Measurements from ENCODE around the gene RPS6KB2. TPM values are rescaled to one million over a fixed set of nuclear protein-coding genes. Genes with fewer than 3 reads are reported as not detected.

RPS6KB2 gene
- 33.2 and 35.3 TPM in 2 replicates for total RNA-seq

DNA sequence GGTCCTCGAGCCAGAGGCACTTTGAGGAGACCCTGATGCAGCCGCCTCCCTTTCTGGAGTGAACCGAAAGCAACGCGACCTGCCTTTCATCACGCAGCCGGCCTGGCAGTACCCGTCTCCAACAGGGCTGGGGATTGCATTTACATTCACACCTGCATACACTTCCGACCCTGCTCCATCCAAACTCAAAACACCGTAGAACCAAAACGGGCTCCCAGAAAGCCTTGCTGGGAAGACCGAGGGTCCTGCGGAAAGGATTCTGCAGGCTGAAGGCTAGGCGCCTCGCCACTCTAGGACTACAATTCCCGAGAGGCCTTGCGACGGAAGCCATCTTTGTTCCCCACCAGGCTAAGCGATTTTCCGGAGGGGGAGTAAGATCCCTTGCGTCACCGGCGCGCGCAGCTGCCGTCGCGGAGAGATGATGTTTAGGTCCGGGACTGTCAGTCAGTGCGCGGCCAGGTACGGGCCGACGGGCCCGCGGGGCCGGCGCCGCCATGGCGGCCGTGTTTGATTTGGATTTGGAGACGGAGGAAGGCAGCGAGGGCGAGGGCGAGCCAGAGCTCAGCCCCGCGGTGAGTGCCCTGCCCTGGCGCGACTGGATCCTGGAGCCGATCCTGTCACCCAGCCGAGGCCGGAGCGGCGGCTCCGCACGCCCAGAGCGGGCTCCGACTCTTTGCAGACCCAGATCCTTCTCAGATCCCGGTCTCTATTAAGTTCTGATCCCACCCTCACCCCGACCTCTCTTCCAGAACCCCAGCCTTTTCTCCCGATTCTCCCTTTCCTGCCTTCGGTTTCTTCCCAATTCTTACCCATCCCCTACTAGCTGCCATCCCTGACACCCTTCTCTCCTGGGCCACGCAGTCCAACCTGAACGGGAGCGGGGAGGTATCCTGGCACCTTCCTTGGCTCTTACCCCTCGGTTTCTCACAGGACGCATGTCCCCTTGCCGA lies at the start of gene RPS6KB2:
TSS of gene RPS6KB2 (plus strand) at position 443 of the 950 bp plus-strand sequence. CDS start at position 495, 52 bp downstream.

DNA sequence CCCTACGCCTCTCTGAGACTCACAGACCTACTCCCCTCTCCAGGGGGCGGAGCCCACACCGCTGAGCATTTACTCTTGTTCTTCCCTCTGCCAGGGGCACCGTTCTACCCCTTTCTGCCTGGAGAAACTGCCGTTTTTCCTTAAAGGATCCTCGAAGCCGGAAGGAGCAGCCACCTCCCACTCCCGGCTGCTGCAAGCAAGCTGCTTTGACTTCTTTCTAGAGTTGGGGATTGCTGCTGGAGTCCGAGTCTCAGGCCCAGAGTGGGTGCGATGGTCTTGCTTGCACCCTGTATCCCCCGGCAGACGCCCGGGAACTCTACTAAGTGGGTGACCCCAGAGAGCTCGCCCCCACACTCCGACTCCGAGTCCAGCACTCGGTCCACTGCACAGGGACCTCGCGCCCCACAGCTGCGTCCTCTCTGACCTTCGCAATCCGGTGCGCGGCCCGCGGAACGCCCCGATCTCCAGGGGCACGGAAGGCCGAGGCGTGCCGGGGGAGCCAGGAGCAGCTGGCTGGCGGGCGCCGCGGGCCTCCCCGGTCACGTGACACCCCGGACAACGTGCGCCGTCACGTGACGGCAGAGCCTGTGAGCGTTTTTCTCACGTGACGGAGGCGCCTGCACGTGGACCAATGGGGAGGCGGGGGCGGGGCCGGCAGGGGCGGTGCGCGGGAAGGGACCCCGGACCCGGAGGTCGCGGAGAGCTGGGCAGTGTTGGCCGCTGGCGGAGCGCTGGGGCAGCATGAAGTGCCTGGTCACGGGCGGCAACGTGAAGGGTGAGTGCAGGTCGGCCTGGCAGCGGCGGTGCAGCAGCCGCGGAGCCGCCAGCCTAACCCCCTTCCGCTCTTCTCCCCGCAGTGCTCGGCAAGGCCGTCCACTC lies 36.8 kb upstream of the RPS6KB2 start, which contains the start of gene RAD9A:
TSS of gene RAD9A (plus strand) at position 683 of the 879 bp plus-strand sequence. CDS start at position 742, 59 bp downstream.

DNA sequence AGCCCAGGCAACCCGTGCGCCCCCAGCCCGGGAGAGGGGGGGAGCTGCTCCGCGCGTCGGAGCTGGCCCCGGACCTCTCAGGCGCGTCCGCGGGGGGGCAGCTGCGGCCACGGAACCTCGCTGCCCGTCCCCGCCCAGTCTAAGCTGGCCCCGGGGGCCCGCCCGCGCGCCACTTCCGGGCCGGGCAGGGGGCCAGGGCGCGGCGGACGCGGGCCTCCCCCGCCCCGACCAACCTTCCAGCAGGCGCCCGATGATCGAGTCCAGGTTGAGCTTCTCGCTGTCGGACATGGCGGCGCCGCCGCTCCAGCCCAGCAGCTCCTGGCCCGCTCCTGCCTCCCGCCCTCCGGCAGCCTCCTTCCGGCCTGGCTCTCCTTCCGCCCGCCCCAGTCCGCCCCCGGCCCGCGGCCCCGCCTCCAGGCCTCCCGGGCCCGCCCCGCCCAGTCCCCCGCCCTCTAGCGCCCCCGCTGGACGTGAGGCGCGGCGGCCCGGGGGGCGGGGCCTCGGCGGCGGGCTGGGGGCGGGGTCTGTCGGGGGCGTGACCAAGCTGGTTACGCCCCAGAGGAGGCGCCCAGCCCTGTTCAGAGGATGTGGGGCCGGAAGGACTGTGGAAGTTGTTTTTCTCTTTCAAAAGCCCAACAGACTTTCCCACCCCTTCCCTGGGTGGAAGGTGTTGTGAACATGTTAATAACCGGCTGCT lies 26.7 kb upstream of the RPS6KB2 start, which contains the start of gene PPP1CA:
TSS of gene PPP1CA (minus strand) at position 364 of the 697 bp plus-strand sequence. CDS start at position 288, 76 bp downstream.

DNA sequence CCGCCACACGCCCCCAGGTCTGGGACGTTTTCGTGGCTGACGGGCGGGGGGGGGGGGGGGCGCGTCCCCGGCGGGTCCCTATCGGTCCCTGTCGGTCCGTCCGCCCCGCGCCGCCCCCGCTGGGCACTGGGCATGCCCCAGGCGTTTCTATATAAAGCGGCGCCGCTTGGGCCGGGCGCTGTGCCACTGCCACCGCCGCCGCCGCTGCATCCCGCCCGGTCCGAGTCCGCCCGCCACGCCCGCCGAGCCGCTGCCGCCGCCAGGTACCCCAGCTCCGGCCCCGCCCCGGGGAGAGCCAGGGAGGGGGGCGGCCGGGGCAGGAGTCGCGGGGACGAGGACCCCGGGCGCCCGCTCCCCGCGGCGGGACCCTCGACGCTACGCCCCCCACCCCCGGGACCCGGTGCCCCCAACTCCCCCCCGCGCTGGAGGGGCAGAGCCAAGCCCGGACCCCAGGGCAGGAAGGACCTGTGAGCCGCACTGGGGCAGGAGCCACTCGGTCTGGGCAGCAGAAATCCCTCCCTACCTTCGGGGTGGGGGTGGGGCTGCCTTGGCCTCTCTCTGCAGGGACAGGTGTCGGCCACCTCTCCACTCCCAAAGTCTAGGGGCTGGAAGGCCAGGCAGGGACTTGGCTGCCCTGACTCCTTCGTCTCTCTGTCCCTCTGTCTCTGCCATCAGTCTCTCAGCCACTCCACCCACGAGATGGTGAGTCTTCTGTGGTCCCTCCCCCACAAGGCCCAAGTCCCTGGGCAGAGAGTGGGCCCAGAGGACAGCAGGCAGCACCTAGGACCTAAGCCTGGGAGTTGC lies 12.6 kb upstream of the RPS6KB2 start, which contains the start of gene CARNS1:
TSS of gene CARNS1 (plus strand) at position 178 of the 804 bp plus-strand sequence. CDS start at position 700, 522 bp downstream.

DNA sequence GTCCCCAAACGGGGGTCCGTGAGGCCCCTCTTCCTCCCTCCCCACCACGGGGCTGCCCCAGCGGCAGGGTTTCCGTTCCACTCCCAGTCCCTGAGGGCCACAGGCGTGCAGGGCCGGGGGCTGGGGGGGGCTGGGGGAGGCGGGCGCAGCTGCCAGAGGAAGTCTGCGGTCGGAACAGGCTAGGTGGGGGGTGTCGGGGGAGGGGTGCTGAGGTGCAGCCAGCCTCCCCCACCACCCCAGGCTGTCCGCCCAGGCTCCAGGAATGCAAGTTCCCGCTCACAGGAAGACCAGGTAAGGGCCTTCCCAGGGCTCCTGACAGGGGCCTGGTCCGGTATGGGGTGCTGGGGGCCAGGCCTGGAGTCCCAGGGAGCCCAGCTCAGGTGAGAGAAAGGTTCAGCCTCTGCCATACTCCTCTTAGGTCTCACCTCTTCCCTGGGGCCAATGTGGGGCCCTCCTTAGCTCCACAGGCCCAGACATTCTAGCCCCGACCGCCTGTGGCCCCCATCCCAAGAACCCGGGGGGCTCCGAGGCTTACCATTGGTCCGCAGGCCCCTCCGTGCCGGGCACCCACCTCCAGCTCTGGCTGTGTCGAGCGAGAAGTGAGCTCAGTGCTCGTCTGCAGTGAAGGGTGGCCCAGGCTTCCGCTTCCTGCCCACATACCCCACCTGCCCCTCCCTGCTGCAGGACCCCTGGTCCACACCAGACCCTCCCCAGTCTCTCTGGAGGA lies 9.0 kb downstream of the RPS6KB2 start, which contains the start of gene PTPRCAP:
TSS of gene PTPRCAP (minus strand) at position 601 of the 727 bp plus-strand sequence. CDS start at position 538, 63 bp downstream.

DNA sequence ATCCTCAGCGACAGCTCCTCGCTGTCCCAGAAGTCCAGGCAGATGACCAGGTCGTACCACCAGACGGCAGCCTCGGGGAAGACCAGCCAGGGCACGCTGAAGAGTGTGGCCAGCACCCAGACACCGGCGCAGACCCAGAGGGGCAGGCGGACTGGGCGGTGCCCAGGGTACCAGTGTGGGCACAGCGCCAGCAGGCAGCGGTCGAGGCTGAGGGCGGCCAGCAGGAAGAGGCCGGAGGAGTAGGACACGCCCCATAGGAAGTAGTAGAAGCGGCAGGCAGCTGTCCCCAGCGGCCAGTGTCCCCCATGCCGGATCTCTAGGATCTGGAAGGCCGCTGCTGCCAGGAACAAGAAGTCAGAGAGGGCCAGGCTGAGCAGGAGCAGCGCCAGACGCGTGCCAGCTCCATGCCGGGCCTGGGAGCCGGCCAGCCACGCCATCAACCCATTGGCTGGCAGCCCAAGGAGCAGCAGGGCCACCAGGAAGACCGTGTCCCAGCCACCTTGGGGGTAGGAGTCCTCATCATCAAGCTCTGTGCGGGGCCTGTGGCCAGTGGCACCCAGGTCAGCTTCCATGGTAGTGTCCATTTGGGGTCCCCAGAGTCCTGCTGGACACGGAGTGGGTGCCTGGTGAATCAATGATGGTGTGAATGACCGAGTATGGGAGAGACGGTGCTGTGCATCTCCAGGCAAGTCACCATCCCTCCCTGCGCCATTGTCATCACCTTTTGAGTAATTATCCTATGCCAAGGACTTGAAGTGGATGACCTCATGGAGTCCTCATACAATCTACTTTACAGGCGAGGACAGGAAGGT lies 24.1 kb downstream of the RPS6KB2 start, which contains the start of gene GPR152:
TSS of gene GPR152 (minus strand) at position 589 of the 812 bp plus-strand sequence. CDS start at position 584, 5 bp downstream.

DNA sequence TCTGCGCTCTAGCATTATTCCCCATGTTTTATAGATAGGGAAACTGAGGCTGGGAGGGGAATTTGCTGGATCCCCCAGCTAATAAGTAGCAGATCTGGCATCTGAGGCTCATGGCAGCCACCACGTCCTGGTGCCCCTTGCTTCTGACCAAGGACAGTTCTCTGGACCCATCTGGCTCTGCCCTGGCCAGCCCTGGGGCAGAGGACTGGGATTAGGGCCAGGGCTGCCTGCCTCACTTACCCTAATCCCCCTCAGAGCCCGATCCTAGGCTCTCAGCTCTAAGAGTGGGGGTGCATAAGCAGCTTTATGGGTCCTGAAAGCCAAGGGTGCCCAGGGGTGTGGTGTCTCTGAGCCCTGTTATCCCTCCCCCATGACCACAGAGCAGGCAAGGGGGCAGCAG lies 26.8 kb downstream of the RPS6KB2 start, which contains the start of gene CABP4:
TSS of gene CABP4 (plus strand) at position 301 of the 400 bp plus-strand sequence. CDS start at position 371, 70 bp downstream.

DNA sequence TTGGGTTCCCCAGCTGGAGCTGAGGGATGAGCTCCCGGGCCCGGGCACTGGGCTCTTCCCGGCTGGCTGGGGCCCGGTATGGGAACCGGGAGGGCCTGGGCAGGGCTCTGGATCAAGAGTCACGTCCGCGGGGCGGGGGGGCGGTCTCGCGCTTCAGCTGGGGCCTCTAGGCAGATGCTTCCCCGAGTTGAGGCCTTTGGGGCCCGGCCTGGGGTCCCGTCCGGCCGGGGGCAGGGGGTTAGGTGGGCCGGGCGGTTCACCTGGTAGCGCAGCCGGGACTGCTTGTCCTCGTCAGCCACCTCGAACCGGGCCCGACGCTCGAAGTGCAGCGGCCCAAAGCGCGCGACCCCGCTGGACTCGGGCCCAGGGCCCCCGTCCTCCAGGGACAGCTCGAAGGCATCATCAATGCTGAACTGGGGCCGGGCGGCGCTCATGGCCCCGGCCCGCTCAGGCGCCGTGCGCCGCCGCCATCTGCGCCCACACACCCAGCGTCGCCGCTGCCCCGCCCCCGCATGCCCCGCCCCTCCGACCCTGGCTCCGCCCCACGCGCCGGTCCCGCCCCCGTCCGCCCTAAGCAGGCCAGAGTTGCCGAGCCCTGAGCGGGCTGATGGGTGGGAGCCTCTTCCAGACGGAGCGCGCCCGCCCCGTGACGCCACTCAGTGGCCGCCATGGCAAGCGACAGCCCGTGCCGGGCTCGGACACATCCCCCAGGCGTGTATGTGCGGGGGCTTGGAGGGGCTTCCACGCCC lies 40.6 kb downstream of the RPS6KB2 start, which contains the start of gene TMEM134:
TSS of gene TMEM134 (minus strand) at position 493 of the 749 bp plus-strand sequence. CDS start at position 434, 59 bp downstream.

DNA sequence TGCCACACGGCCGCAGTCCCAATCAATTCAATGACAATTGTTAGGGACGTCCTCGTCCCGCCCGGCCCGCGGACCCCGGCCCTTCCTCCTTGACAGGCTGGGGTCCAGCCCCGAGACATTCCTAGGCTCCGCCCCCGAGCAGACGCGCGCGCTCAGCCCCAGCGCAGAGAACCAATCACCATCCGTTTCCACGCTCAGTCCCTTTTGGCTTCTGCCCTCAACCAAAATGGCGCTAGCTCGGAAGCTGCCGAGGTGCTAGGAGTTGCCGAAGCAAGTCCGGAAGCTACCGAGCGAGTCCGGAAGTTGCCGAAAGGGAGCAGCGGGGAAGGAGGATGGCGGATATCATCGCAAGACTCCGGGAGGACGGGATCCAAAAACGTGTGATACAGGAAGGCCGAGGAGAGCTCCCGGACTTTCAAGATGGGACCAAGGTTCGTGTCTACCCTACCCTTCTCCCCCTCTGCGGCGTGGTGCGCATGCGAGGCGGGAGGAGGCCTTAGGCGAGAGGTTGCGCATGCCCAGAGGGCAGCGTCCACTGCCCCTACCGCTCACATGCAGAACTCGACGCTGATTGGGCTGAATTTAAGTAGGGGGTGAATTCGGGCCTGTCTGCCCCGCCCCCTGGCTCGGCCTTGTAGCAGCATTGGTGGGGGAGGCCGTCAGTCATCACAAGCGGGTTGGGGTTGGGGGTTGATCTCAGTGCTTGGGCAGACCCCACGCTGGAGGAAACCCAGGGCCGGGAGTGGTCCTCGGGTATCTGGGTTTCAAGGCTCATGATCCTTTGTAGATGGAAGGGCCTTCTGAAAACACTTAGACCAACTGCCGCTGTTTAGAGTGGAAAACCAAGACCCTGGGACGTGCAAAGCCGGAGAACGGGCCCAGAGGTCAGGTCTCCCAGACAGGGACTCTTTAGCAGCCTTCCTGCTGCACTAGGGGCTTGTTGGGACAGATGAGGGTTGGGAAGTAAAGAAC lies 54.8 kb downstream of the RPS6KB2 start, which contains the start of gene AIP:
TSS of gene AIP (plus strand) at position 200 of the 972 bp plus-strand sequence. CDS start at position 333, 133 bp downstream.

Small RNA genes within 50 kb of the gene (small RNA-seq; reads per million reads assigned to genes)
- not detected for gene RNU6-1238P

Other genes starting within 250 kb of the RPS6KB2 start
- gene GRK2, start 162.0 kb upstream of the RPS6KB2 start, total RNA-seq: 16.9 and 19.1 TPM in 2 replicates
- 18.8 and 23.9 TPM in 2 replicates for gene ANKRD13D, start 139.2 kb upstream of the RPS6KB2 start, total RNA-seq
- gene SSH3, start 125.0 kb upstream of the RPS6KB2 start, total RNA-seq: 15.8 and 19.3 TPM in 2 replicates
- gene POLD4, start 74.9 kb upstream of the RPS6KB2 start, total RNA-seq: 41.8 and 49.8 TPM in 2 replicates
- gene CLCF1, start 54.9 kb upstream of the RPS6KB2 start, total RNA-seq: 8.8 and 9.4 TPM in 2 replicates
- gene RAD9A, start 36.5 kb upstream of the RPS6KB2 start, total RNA-seq: 5.5 and 6.4 TPM in 2 replicates
- 131 and 138 TPM in 2 replicates for gene PPP1CA, start 26.6 kb upstream of the RPS6KB2 start, total RNA-seq
- not detected in 2 replicates for gene TBC1D10C, start 24.4 kb upstream of the RPS6KB2 start, total RNA-seq
- gene CARNS1, start 12.8 kb upstream of the RPS6KB2 start, total RNA-seq: 0.97 and 1.2 TPM in 2 replicates
- 0.11 and 0.26 TPM in 2 replicates for gene PTPRCAP, start 9.2 kb downstream of the RPS6KB2 start, total RNA-seq
- 59.1 and 86.2 TPM in 2 replicates for gene CORO1B, start 15.0 kb downstream of the RPS6KB2 start, total RNA-seq
- gene GPR152, start 24.2 kb downstream of the RPS6KB2 start, total RNA-seq: not detected in 2 replicates
- gene CABP4, start 26.9 kb downstream of the RPS6KB2 start, total RNA-seq: 0.11 TPM in 1 of 2 replicates, not detected in the other
- gene TMEM134, start 40.8 kb downstream of the RPS6KB2 start, total RNA-seq: 20.3 and 28.2 TPM in 2 replicates
- 35.5 and 38.2 TPM in 2 replicates for gene AIP, start 54.5 kb downstream of the RPS6KB2 start, total RNA-seq
- 15.5 and 17.0 TPM in 2 replicates for gene PITPNM1, start 76.9 kb downstream of the RPS6KB2 start, total RNA-seq
- 13.6 and 13.7 TPM in 2 replicates for gene CDK2AP2, start 79.7 kb downstream of the RPS6KB2 start, total RNA-seq
- gene CABP2, start 95.0 kb downstream of the RPS6KB2 start, total RNA-seq: not detected in 2 replicates
- 444 and 488 TPM in 2 replicates for gene GSTP1, start 155.3 kb downstream of the RPS6KB2 start, total RNA-seq
- gene NDUFV1, start 178.4 kb downstream of the RPS6KB2 start, total RNA-seq: 99.6 and 138 TPM in 2 replicates
- gene NUDT8, start 201.4 kb downstream of the RPS6KB2 start, total RNA-seq: 2.9 and 5.8 TPM in 2 replicates
- not detected in 2 replicates for gene TBX10, start 211.3 kb downstream of the RPS6KB2 start, total RNA-seq
- gene ACY3, start 222.2 kb downstream of the RPS6KB2 start, total RNA-seq: not detected in 2 replicates
- gene ALDH3B2, start 246.1 kb downstream of the RPS6KB2 start, total RNA-seq: not detected in 2 replicates

All from articular chondrocyte of knee joint (primary cell).